Liver (tissue), 9 donors: ENCODE data around the gene RBFA. TPM values are rescaled to one million over a fixed set of nuclear protein-coding genes. Genes with fewer than 3 reads are reported as not detected.

Experiments
- DNase-seq: peaks from one replicate; pipeline ENCODE4 v3.0.0-alpha.2; 2017; ENCODE audit warnings: low spot score
- H3K27ac ChIP-seq, 2 donors: one replicate each; pipeline ENCODE4 v1.7.0; 2013; ENCODE audit warnings: inconsistent platforms in 2 of 2, low read length in 2 of 2, control low read depth in 1 of 2, low read depth in 1 of 2, mild to moderate bottlenecking in 1 of 2
- H3K27me3 ChIP-seq, 4 donors: one replicate each; pipeline versions ENCODE4 v1.6.1 to v1.7.0; 2013; ENCODE audit warnings: low read length in 3 of 4, inconsistent platforms in 1 of 4, mild to moderate bottlenecking in 1 of 4, moderate library complexity in 1 of 4; ENCODE audit not compliant: control insufficient read depth in 4 of 4, insufficient read depth in 4 of 4
- H3K36me3 ChIP-seq, 4 donors: one replicate each; pipeline versions ENCODE4 v1.6.1 to v1.7.0; 2013; ENCODE audit warnings: low read length in 3 of 4, mild to moderate bottlenecking in 3 of 4, low read depth in 1 of 4, moderate library complexity in 1 of 4; ENCODE audit not compliant: control insufficient read depth in 4 of 4, insufficient read depth in 3 of 4
- H3K4me1 ChIP-seq, 4 donors: one replicate each; pipeline versions ENCODE4 v1.6.1 to v1.7.0; 2013; ENCODE audit warnings: low read length in 3 of 4, mild to moderate bottlenecking in 3 of 4, moderate library complexity in 1 of 4; ENCODE audit not compliant: control insufficient read depth in 4 of 4, insufficient read depth in 4 of 4
- H3K4me3 ChIP-seq, 3 donors: one replicate each; pipeline versions ENCODE4 v1.6.1 to v1.7.0; 2013; ENCODE audit warnings: low read length in 3 of 3, control low read depth in 1 of 3, low read depth in 1 of 3, mild to moderate bottlenecking in 1 of 3
- H3K9ac ChIP-seq, 2 donors: one replicate each; pipeline ENCODE4 v1.7.0; 2013; ENCODE audit warnings: low read length in 2 of 2, mild to moderate bottlenecking in 2 of 2, moderate library complexity in 2 of 2, control low read depth in 1 of 2, low read depth in 1 of 2
- H3K9me3 ChIP-seq, 4 donors: one replicate each; pipeline versions ENCODE4 v1.6.1 to v1.7.0; 2013; ENCODE audit warnings: low read length in 3 of 4; ENCODE audit not compliant: control insufficient read depth in 4 of 4
- FOXA1 ChIP-seq: IDR thresholded peaks from 2 replicates; pipeline ENCODE4 v1.6.1; 2016; ENCODE audit warnings: antibody characterized with exemption
- FOXA2 ChIP-seq: IDR thresholded peaks from 2 replicates; pipeline ENCODE4 v1.6.1; 2016; ENCODE audit warnings: antibody characterized with exemption
- GABPA ChIP-seq, 2 donors: IDR thresholded peaks in 1 of 2; conservative IDR thresholded peaks in 1 of 2; 2 replicates each; pipeline ENCODE4 v1.6.1; 2016; ENCODE audit warnings: antibody characterized with exemption in 2 of 2, mild to moderate bottlenecking in 1 of 2, moderate library complexity in 1 of 2
- HNF4G ChIP-seq: IDR thresholded peaks from 2 replicates; pipeline ENCODE4 v1.6.1; 2016; ENCODE audit warnings: antibody characterized with exemption
- JUND ChIP-seq, 2 donors: IDR thresholded peaks; 2 replicates each; pipeline ENCODE4 v1.6.1; 2016; ENCODE audit warnings: antibody characterized with exemption in 2 of 2
- NR2F2 ChIP-seq: IDR thresholded peaks from 2 replicates; pipeline ENCODE4 v1.6.1; 2016; ENCODE audit warnings: antibody characterized with exemption
- RAD21 ChIP-seq, 2 donors: IDR thresholded peaks; 2 replicates each; pipeline ENCODE4 v1.6.1; 2016; ENCODE audit warnings: antibody characterized with exemption in 2 of 2, mild to moderate bottlenecking in 2 of 2
- RXRA ChIP-seq, 2 donors: IDR thresholded peaks; 2 replicates each; pipeline ENCODE4 v1.6.1; 2017 to 2018; ENCODE audit warnings: antibody characterized with exemption in 2 of 2, mild to moderate bottlenecking in 1 of 2
- SP1 ChIP-seq: IDR thresholded peaks from 2 replicates; pipeline ENCODE4 v1.6.1; 2018; ENCODE audit warnings: antibody characterized with exemption, mild to moderate bottlenecking
- TAF1 ChIP-seq: conservative IDR thresholded peaks from 2 replicates; pipeline ENCODE4 v1.6.1; 2016; ENCODE audit warnings: antibody characterized with exemption, mild to moderate bottlenecking
- WGBS: extraction: QIAGEN DNeasy Blood & Tissue Kit; methylation state at CpG from one replicate; pipeline ENCODE4 v1.1.7; 2013; 5-methylcytosine and 5-hydroxymethylcytosine counted together
- polyA plus RNA-seq, 2 donors: library from polyadenylated mRNA; stranded (reverse) in 1 of 2; unstranded in 1 of 2; fragments of 200-250 nt in 1 of 2; fragments of >200 nt in 1 of 2; fragmentation: Nextera tagmentation in 1 of 2; extraction: Ambion mirVana in 1 of 2; gene quantifications; one replicate each; pipeline versions ENCODE4 v1.2.1 to v1.2.3, GENCODE V29; 2013 to 2015
- total RNA-seq, 2 donors: library from RNA; depleted of rRNA; stranded (reverse); fragments of >200 nt; gene quantifications; one replicate each; pipeline ENCODE4 v1.2.3, GENCODE V29; 2014
- TF ChIP-seq, protein P1 (sequence below): IDR thresholded peaks from 2 replicates; pipeline ENCODE4 v1.6.1; 2016; ENCODE audit warnings: antibody characterized with exemption, mild to moderate bottlenecking
- TF ChIP-seq, protein P2 (sequence below): fragments of 150-350 bp; IDR thresholded peaks from 2 replicates; pipeline ENCODE4 v1.5.1; 2017; ENCODE audit warnings: improper control_type of control experiment, low read depth, low read length; ENCODE audit not compliant: missing input control
- TF ChIP-seq, protein P3 (sequence below): IDR thresholded peaks from 2 replicates; pipeline ENCODE4 v1.6.1; 2016; ENCODE audit warnings: antibody characterized with exemption
- TF ChIP-seq, protein P4 (sequence below): IDR thresholded peaks from 2 replicates; pipeline ENCODE4 v1.6.1; 2016; ENCODE audit warnings: antibody characterized with exemption
- donor health status: healthy.
- donor health status: healthy.
- donor health status: healthy.
- donor health status: healthy.
- donor health status: healthy.

Gene RBFA
- total and polyA plus RNA-seq, 4 donors: 20.4 to 31.6 (median 27.0) TPM

DNA sequence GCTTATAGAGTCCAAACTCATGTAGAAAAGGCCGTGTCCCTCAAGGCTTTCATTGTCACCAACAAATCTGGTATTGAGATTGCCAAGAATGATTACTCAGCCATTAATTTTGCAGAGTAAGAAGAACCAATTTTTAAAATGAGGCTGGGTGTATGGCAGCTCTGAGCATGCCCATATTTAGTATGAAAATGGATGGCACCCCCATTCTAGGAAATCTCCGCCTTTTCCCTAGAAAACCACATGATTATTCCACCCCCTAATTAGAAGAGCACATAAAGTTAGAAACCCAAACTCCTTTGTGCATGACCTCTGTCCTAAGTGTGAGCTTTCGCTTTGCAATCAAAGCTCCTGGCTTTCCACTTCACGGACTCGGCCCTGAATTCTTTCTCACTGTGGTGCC lies 31.8 kb upstream of the RBFA start:
- Histone ChIP-seq H3K4me1 (no peaks in the 10 kb centered on the region), H3K4me3 (no peak overlapping the region), H3K9ac (no peak overlapping the region), H3K27me3 (no peaks in the 10 kb centered on the region), H3K9me3 (no peaks in the 10 kb centered on the region), H3K36me3 (no peaks in the 10 kb centered on the region), H3K27ac (no peak overlapping the region)
- WGBS: 95% methylated on average over 5 of the region's 5 CpGs
- DNase-seq: no peak
- no peak for TF ChIP-seq HNF4G
- TF ChIP-seq GABPA (IDR thresholded peaks at IDR 0.05 in 1 of 2, conservative IDR thresholded peaks at IDR 0.05 in 1 of 2): no peak
- no peak for TF ChIP-seq SP1
- TF ChIP-seq RXRA (IDR thresholded peaks at IDR 0.05): no peak
- no peak for TF ChIP-seq TAF1
- TF ChIP-seq FOXA1: no peak
- TF ChIP-seq, protein P1, sequence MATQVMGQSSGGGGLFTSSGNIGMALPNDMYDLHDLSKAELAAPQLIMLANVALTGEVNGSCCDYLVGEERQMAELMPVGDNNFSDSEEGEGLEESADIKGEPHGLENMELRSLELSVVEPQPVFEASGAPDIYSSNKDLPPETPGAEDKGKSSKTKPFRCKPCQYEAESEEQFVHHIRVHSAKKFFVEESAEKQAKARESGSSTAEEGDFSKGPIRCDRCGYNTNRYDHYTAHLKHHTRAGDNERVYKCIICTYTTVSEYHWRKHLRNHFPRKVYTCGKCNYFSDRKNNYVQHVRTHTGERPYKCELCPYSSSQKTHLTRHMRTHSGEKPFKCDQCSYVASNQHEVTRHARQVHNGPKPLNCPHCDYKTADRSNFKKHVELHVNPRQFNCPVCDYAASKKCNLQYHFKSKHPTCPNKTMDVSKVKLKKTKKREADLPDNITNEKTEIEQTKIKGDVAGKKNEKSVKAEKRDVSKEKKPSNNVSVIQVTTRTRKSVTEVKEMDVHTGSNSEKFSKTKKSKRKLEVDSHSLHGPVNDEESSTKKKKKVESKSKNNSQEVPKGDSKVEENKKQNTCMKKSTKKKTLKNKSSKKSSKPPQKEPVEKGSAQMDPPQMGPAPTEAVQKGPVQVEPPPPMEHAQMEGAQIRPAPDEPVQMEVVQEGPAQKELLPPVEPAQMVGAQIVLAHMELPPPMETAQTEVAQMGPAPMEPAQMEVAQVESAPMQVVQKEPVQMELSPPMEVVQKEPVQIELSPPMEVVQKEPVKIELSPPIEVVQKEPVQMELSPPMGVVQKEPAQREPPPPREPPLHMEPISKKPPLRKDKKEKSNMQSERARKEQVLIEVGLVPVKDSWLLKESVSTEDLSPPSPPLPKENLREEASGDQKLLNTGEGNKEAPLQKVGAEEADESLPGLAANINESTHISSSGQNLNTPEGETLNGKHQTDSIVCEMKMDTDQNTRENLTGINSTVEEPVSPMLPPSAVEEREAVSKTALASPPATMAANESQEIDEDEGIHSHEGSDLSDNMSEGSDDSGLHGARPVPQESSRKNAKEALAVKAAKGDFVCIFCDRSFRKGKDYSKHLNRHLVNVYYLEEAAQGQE: no peak
- TF ChIP-seq FOXA2: no peak
- TF ChIP-seq, protein P2, sequence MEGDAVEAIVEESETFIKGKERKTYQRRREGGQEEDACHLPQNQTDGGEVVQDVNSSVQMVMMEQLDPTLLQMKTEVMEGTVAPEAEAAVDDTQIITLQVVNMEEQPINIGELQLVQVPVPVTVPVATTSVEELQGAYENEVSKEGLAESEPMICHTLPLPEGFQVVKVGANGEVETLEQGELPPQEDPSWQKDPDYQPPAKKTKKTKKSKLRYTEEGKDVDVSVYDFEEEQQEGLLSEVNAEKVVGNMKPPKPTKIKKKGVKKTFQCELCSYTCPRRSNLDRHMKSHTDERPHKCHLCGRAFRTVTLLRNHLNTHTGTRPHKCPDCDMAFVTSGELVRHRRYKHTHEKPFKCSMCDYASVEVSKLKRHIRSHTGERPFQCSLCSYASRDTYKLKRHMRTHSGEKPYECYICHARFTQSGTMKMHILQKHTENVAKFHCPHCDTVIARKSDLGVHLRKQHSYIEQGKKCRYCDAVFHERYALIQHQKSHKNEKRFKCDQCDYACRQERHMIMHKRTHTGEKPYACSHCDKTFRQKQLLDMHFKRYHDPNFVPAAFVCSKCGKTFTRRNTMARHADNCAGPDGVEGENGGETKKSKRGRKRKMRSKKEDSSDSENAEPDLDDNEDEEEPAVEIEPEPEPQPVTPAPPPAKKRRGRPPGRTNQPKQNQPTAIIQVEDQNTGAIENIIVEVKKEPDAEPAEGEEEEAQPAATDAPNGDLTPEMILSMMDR: no peak
- TF ChIP-seq, protein P3, sequence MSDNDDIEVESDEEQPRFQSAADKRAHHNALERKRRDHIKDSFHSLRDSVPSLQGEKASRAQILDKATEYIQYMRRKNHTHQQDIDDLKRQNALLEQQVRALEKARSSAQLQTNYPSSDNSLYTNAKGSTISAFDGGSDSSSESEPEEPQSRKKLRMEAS: no peak

DNA sequence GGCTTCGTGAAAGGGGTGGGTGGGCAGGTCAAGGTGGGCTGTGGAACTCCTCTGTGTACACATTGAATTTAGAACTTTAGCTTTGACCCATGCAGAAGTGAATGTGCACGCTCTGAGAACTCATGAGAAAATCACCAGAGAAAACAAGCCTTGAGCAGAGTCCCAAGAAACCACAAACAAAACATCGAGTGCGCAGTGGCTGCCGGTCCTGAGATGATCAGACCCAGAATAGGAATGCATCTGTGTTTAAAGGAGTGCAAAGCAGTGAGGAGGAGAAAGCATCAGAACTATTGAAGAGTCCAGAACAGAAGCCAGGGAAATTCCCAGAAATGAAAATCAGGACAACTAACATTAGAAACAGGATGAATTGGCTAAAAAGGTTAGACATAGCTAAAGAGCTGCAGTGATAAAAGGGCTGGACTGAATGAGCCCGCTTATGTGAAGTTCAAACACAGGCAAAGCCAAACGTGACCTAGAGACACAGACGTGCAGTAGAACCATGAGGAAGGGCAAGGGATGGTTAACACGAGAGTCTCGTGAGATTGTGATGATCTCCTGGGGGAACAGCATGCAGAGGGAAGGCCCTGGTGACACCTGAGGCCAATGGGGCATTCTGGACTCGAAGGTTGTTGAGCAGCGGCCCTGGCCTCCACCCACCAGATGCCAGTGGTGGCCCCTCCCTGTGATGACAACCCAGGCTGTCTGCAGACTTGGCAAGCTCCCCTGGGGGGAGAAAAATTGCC lies 29.5 kb upstream of the RBFA start:
- Histone ChIP-seq H3K9ac (no peak overlapping the region), H3K9me3 (no peaks in the 10 kb centered on the region), H3K27me3 (no peaks in the 10 kb centered on the region), H3K4me1 (no peaks in the 10 kb centered on the region), H3K27ac (no peak overlapping the region), H3K4me3 (no peak overlapping the region), H3K36me3 (no peaks in the 10 kb centered on the region)
- DNase-seq: no peak
- WGBS: 90% methylated on average over 12 of the region's 12 CpGs
- TF ChIP-seq, protein P4, sequence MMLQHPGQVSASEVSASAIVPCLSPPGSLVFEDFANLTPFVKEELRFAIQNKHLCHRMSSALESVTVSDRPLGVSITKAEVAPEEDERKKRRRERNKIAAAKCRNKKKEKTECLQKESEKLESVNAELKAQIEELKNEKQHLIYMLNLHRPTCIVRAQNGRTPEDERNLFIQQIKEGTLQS: no peak
- TF ChIP-seq SP1 (no peak), NR2F2 (no peak), JUND (IDR thresholded peaks at IDR 0.05) (no peak), RAD21 (IDR thresholded peaks at IDR 0.05) (no peak), FOXA2 (no peak), TAF1 (no peak)
- TF ChIP-seq, protein P1: no peak
- TF ChIP-seq, protein P3: no peak
